HepG2 (cell line): Measurements from ENCODE around the gene C1QTNF6. TPM values are rescaled to one million over a fixed set of nuclear protein-coding genes. Genes with fewer than 3 reads are reported as not detected.

Experiments used
- ATAC-seq: fragments of 200-7000 bp; cut with Tn5 transposase; 3 replicates; pipeline ENCODE4 v1.9.1; 2020; ENCODE audit warnings: mild to moderate bottlenecking, moderate library complexity
- BruUV-seq: library from RNA; stranded (reverse); fragments of 400-500 nt; replicated peaks from 2 replicates; lab custom pipeline; 2021; lab: Mats Ljungman, UMichigan
- CTCF ChIA-PET: fragments of 300-600 bp; formaldehyde crosslinking; extraction: SDS; loops from one replicate; lab custom pipeline; 2021; ENCODE audit warnings: low total read pairs, inconsistent platforms, low intra/inter-chr PET ratio; lab: Yijun Ruan, JAX
- POLR2A ChIA-PET: fragments of 350-600 bp; sonication (Branson Sonifier 250); formaldehyde crosslinking; loops from one replicate; lab custom pipeline; 2020; ENCODE audit warnings: antibody characterized with exemption, inconsistent platforms; lab: Yijun Ruan, JAX
- DNase-seq: peaks from one replicate; pipeline ENCODE4 v3.0.0-alpha.2; 2015; ENCODE audit warnings: low spot score
- FAIRE-seq: peaks from 3 replicates; lab custom pipeline; 2011; peaks lifted over from hg19 to GRCh38; lab: Jason Lieb, UNC
- H2AFZ ChIP-seq: one replicate; pipeline ENCODE4 v1.6.1; 2011; ENCODE audit warnings: low read length, inconsistent platforms
- H3K27ac ChIP-seq: fragments of 300-600 bp; 3 replicates; pipeline ENCODE4 v1.8.0; 2011; ENCODE audit warnings: mixed run types, mild to moderate bottlenecking, mixed read lengths, low read length, inconsistent platforms; ENCODE audit not compliant: insufficient read depth; ENCODE audit errors: extremely low read length
- H3K27me3 ChIP-seq, 2 experiments: fragments of 200-600 bp in 1 of 2; 2 replicates in 1 of 2; 3 replicates in 1 of 2; pipeline versions ENCODE4 v1.6.0 to v1.8.0; 2011; ENCODE audit warnings: low read length in 2 of 2, mild to moderate bottlenecking in 2 of 2, moderate library complexity in 2 of 2, inconsistent platforms in 1 of 2; ENCODE audit not compliant: insufficient read depth in 2 of 2, control insufficient read depth in 1 of 2
- H3K36me3 ChIP-seq, 2 experiments: fragments of 200-600 bp in 1 of 2; replicated peaks in 1 of 2; 2 replicates in 1 of 2; 3 replicates in 1 of 2; pipeline versions ENCODE4 v1.5.1 to v1.8.0; 2011; ENCODE audit warnings: low read length in 2 of 2, inconsistent platforms in 1 of 2; ENCODE audit not compliant: insufficient read depth in 2 of 2, control insufficient read depth in 1 of 2
- H3K4me1 ChIP-seq: 2 replicates; pipeline ENCODE4 v1.5.1; 2012; ENCODE audit warnings: low read length, inconsistent platforms; ENCODE audit not compliant: insufficient read depth
- H3K4me2 ChIP-seq: 2 replicates; pipeline ENCODE4 v1.6.0; 2011; ENCODE audit warnings: low read depth, low read length, inconsistent platforms
- H3K4me3 ChIP-seq, 3 experiments: fragments of 200-600 bp in 1 of 3; sonication (generic), shearing (Covaris generic) in 1 of 3; replicated peaks in 1 of 3; 2 replicates each; pipeline ENCODE4 v1.5.1; 2011 to 2016; ENCODE audit warnings: low read length in 3 of 3, inconsistent platforms in 2 of 3, low read depth in 2 of 3, mild to moderate bottlenecking in 2 of 3, control low read depth in 1 of 3, mixed read lengths in 1 of 3; ENCODE audit not compliant: insufficient read depth in 1 of 3
- H3K79me2 ChIP-seq: one replicate; pipeline ENCODE4 v1.6.1; 2011; ENCODE audit warnings: low read length, inconsistent platforms; ENCODE audit not compliant: insufficient read depth
- H3K9ac ChIP-seq: 2 replicates; pipeline ENCODE4 v1.6.0; 2011; ENCODE audit warnings: mild to moderate bottlenecking, low read depth, low read length, inconsistent platforms; ENCODE audit not compliant: insufficient read depth
- H3K9me3 ChIP-seq: 2 replicates; pipeline ENCODE4 v1.5.1; 2012; ENCODE audit warnings: mild to moderate bottlenecking, low read length
- H4K20me1 ChIP-seq: 2 replicates; pipeline ENCODE4 v1.6.0; 2011; ENCODE audit warnings: inconsistent platforms, mild to moderate bottlenecking, low read length, moderate library complexity; ENCODE audit not compliant: insufficient read depth
- BCL6 ChIP-seq: IDR thresholded peaks from 2 replicates; pipeline ENCODE4 v1.6.1; 2016; ENCODE audit warnings: missing genetic modification reagents, missing compliant biosample characterization
- BHLHE40 ChIP-seq: IDR thresholded peaks from 2 replicates; pipeline ENCODE4 v1.6.1; 2011; ENCODE audit warnings: low read length, improper control_type of control experiment
- CENPT ChIP-seq: sonication (generic); formaldehyde crosslinking; IDR thresholded peaks from 2 replicates; pipeline ENCODE4 v1.8.0; 2022; ENCODE audit warnings: low read depth, mild to moderate bottlenecking, moderate library complexity, missing genetic modification reagents
- FOSL2 ChIP-seq: sonication (generic); formaldehyde crosslinking; IDR thresholded peaks from 2 replicates; pipeline ENCODE4 v1.4.0; 2020; ENCODE audit warnings: missing genetic modification reagents
- FOXK2 ChIP-seq: fragments of 450-650 bp; IDR thresholded peaks from 2 replicates; pipeline ENCODE4 v1.6.1; 2016
- KDM5B ChIP-seq: sonication (generic); formaldehyde crosslinking; IDR thresholded peaks from 2 replicates; pipeline ENCODE4 v1.4.0; 2020; ENCODE audit warnings: missing genetic modification reagents, mild to moderate bottlenecking, borderline replicate concordance
- NAIF1 ChIP-seq: sonication (generic); formaldehyde crosslinking; IDR thresholded peaks from 2 replicates; pipeline ENCODE4 v1.5.0; 2020; ENCODE audit warnings: mild to moderate bottlenecking, missing genetic modification reagents, borderline replicate concordance
- RFXANK ChIP-seq: IDR thresholded peaks from 2 replicates; pipeline ENCODE4 v1.6.1; 2016
- SAFB2 ChIP-seq: sonication (generic); formaldehyde crosslinking; IDR thresholded peaks from 2 replicates; pipeline ENCODE4 v1.5.1; 2020; ENCODE audit warnings: missing genetic modification reagents, low read depth, mild to moderate bottlenecking, borderline replicate concordance
- SKI ChIP-seq: fragments of 450-650 bp; IDR thresholded peaks from one replicate; pipeline ENCODE4 v1.6.1; 2018; ENCODE audit warnings: mild to moderate bottlenecking; ENCODE audit not compliant: partially characterized antibody
- ZNF274 ChIP-seq: sonication (generic); formaldehyde crosslinking; IDR thresholded peaks from 2 replicates; pipeline ENCODE4 v1.5.1; 2020; ENCODE audit warnings: mild to moderate bottlenecking, missing genetic modification reagents
- ZSCAN25 ChIP-seq: sonication (generic); formaldehyde crosslinking; IDR thresholded peaks from 2 replicates; pipeline ENCODE4 v1.8.0; 2022; ENCODE audit warnings: mild to moderate bottlenecking, missing genetic modification reagents
- ZZZ3 ChIP-seq: sonication (generic); formaldehyde crosslinking; IDR thresholded peaks from 2 replicates; pipeline ENCODE4 v1.4.0; 2020; ENCODE audit warnings: missing genetic modification reagents, mild to moderate bottlenecking, borderline replicate concordance
- WGBS: methylation state at CpG from one replicate; pipeline ENCODE4 v1.1.6; 2017; ENCODE audit warnings: low lambda C conversion rate; 5-methylcytosine and 5-hydroxymethylcytosine counted together
- in situ Hi-C: cut with HindIII; loops from 2 replicates; pipeline ENCODE4 v1.10.0; 2017; ENCODE audit warnings: low pct_unique_long_range_greater_than_20kb; ENCODE audit not compliant: extremely low pct_ligation_motif_present
- intact Hi-C: fragments of 100-400 bp; cut with micrococcal nuclease; formaldehyde crosslinking; loops from one replicate; pipeline ENCODE4 v1.10.0; 2022; ENCODE audit not compliant: unreplicated experiment
- polyA plus RNA-seq, 8 experiments: library from polyadenylated mRNA; depleted of rRNA in 3 of 8; stranded (reverse) in 7 of 8; unstranded in 1 of 8; fragments of >200 nt; fragmentation: Illumina TruSeq in 4 of 8; extraction: Trizol in 4 of 8; gene quantifications; 2 replicates each; pipeline versions ENCODE4 v1.2.1 to v1.2.3, GENCODE V29; 2011 to 2016; ENCODE audit warnings: low read depth in 4 of 8, missing spikeins in 1 of 8, mixed read lengths in 1 of 8; ENCODE audit not compliant: insufficient read depth in 1 of 8
- total RNA-seq, 5 experiments: library from RNA; depleted of rRNA; stranded (reverse); fragments of >200 nt; fragmentation: Illumina TruSeq; extraction: Trizol; gene quantifications; 2 replicates each; pipeline ENCODE4 v1.2.3, GENCODE V29; 2016; ENCODE audit warnings: low read depth in 1 of 5
- TF ChIP-seq, protein P1 (sequence below): sonication (generic); formaldehyde crosslinking; IDR thresholded peaks from 2 replicates; pipeline ENCODE4 v1.4.0; 2020; ENCODE audit warnings: missing genetic modification reagents, mild to moderate bottlenecking, borderline replicate concordance
- TF ChIP-seq, protein P2 (sequence below): sonication (generic); formaldehyde crosslinking; IDR thresholded peaks from 2 replicates; pipeline ENCODE4 v1.8.1; 2023; ENCODE audit warnings: mild to moderate bottlenecking, moderate library complexity, missing genetic modification reagents
- TF ChIP-seq, protein P3 (sequence below): sonication (generic); formaldehyde crosslinking; IDR thresholded peaks from 2 replicates; pipeline ENCODE4 v1.4.0; 2020; ENCODE audit warnings: missing genetic modification reagents

C1QTNF6 gene
- total and polyA plus RNA-seq, 2 of the 13 experiments (the other 11 are each of a cell fraction or from before 2014, with no cell fraction given) = 2.7 to 6.9 TPM

DNA sequence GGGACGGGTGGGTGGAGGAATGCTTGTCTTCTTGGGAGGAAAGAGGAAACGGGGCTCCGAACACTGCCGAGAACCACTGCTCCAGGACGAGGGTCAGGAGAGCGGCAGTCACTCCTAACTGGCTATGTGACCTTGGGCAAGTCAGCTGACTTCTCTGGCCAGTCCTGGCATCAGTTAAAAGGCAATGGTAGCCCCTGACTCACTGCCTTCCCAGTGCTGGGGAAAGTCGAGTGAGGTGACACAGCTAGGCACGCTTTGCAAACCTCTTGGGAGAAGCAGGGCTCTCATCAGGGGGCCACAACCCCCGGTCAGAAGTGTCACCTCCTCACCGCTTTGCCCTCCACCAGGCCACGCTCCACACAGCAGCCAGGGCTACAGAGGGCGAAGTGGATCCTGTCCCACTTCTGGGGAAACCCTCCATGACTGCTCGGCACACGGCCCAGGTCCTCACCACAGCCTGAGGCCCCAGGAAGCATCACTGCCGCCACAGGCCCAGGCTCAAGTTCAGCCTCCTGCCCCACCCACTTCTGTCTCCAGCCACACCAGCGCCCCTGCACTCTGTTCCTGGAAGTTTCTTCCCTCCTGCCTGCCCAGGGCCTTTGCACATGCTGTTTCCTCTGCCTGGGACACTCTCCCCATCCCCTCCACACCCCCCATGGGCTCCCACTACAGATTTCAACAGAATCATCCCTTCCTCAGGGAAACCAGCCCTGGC, 54.6 kb downstream of the C1QTNF6 start:
- ATAC-seq = peak; percentile 61
- TF ChIP-seq ZSCAN25 (CRISPR knock-in tag) (no peak), SAFB2 (no peak), SKI (no peak), CENPT (CRISPR knock-in tag) (no peak), BHLHE40 (no peak), KDM5B (CRISPR knock-in tag) (0 out of 2 replicates have a peak, but pooled peaks have one; percentile 17), FOSL2 (CRISPR knock-in tag) (0 out of 2 replicates have a peak, but pooled peaks have one; percentile 9), FOXK2 (no peak), BCL6 (CRISPR knock-in tag) (peak; percentile 35), RFXANK (CRISPR knock-in tag) (no peak), ZNF274 (CRISPR knock-in tag) (no peak), NAIF1 (CRISPR knock-in tag) (no peak), ZZZ3 (CRISPR knock-in tag) (no peak)
- TF ChIP-seq, protein P1, sequence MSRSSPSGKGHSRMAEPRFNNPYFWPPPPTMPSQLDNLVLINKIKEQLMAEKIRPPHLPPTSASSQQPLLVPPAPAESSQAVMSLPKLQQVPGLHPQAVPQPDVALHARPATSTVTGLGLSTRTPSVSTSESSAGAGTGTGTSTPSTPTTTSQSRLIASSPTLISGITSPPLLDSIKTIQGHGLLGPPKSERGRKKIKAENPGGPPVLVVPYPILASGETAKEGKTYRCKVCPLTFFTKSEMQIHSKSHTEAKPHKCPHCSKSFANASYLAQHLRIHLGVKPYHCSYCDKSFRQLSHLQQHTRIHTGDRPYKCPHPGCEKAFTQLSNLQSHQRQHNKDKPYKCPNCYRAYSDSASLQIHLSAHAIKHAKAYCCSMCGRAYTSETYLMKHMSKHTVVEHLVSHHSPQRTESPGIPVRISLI (CRISPR knock-in tag) = no peak
- TF ChIP-seq, protein P2, sequence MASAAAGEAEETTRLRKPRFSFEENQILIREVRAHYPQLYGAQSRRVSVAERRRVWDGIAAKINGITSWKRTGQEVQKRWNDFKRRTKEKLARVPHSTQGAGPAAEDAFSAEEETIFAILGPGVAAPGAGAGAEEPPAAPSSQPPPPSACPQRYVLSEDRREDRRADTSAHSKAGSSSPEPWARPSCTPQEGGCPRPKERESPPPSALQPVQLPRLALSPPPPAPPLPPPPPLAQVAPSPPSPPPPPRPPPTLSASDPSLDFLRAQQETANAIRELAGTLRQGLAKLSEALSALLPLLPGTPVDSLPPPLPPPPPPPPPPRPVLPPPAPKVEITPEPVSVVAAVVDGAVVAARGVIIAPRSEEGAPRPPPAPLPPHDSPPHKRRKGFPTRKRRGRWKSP = no peak
- TF ChIP-seq, protein P3, sequence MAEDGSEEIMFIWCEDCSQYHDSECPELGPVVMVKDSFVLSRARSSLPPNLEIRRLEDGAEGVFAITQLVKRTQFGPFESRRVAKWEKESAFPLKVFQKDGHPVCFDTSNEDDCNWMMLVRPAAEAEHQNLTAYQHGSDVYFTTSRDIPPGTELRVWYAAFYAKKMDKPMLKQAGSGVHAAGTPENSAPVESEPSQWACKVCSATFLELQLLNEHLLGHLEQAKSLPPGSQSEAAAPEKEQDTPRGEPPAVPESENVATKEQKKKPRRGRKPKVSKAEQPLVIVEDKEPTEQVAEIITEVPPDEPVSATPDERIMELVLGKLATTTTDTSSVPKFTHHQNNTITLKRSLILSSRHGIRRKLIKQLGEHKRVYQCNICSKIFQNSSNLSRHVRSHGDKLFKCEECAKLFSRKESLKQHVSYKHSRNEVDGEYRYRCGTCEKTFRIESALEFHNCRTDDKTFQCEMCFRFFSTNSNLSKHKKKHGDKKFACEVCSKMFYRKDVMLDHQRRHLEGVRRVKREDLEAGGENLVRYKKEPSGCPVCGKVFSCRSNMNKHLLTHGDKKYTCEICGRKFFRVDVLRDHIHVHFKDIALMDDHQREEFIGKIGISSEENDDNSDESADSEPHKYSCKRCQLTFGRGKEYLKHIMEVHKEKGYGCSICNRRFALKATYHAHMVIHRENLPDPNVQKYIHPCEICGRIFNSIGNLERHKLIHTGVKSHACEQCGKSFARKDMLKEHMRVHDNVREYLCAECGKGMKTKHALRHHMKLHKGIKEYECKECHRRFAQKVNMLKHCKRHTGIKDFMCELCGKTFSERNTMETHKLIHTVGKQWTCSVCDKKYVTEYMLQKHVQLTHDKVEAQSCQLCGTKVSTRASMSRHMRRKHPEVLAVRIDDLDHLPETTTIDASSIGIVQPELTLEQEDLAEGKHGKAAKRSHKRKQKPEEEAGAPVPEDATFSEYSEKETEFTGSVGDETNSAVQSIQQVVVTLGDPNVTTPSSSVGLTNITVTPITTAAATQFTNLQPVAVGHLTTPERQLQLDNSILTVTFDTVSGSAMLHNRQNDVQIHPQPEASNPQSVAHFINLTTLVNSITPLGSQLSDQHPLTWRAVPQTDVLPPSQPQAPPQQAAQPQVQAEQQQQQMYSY (CRISPR knock-in tag) = no peak

More for the DNA sequence above, 54.6 kb downstream of the C1QTNF6 start:
- H3K27me3 ChIP-seq = peaks cover 7 to 29% of the 10 kb centered on the region in 2 experiments; a peak in 4 of 5 replicates
- no peaks in the 10 kb centered on the region for H3K36me3 ChIP-seq
- peak; percentile 18 for DNase-seq
- BruUV-seq = no TSS peak
- POLR2A ChIA-PET = no interaction called here
- no peak overlapping the region for H3K4me2 ChIP-seq
- H3K4me3 ChIP-seq = no peak overlapping the region
- H3K79me2 ChIP-seq = no peaks in the 10 kb centered on the region
- H2AFZ ChIP-seq = no peak overlapping the region
- intact Hi-C loops (no loop called here), in situ Hi-C loops (no loop called here)
- H4K20me1 ChIP-seq = no peaks in the 10 kb centered on the region
- H3K9me3 ChIP-seq = no peaks in the 10 kb centered on the region
- H3K27ac ChIP-seq = no peak overlapping the region
- no peak overlapping the region for H3K9ac ChIP-seq
- 0 out of 2 replicates have a peak, but pooled peaks cover 9% of the 10 kb centered on the region for H3K4me1 ChIP-seq
- 21% methylated on average over 10 of the region's 16 CpGs for WGBS
- no peak for FAIRE-seq
- CTCF ChIA-PET = no interaction called here
